Nephron progenitor cell (in vitro differentiated cells): ENCODE results near the gene BCKDK.
"Not testable (repeated sequence)": the region's sequence is repeated elsewhere in the genome, so short reads cannot be mapped to it uniquely, and the experiment has no call there.

ENCODE experiments used
- DNase-seq: peaks from one replicate; pipeline ENCODE4 v3.0.0; 2021
- H3K27ac Mint-ChIP-seq: 2 replicates; pipeline ENCODE4 v1.8.0; 2021; ENCODE audit warnings: mild to moderate bottlenecking, moderate library complexity, mixed read lengths
- H3K27me3 Mint-ChIP-seq: 2 replicates; pipeline ENCODE4 v1.8.0; 2021; ENCODE audit warnings: mild to moderate bottlenecking, low read depth, mixed read lengths; ENCODE audit not compliant: poor library complexity
- H3K36me3 Mint-ChIP-seq: 2 replicates; pipeline ENCODE4 v1.8.0; 2021; ENCODE audit warnings: low read depth, mixed read lengths
- H3K4me1 Mint-ChIP-seq: 2 replicates; pipeline ENCODE4 v1.8.0; 2021; ENCODE audit warnings: mixed read lengths
- H3K4me3 Mint-ChIP-seq: 2 replicates; pipeline ENCODE4 v1.8.0; 2021; ENCODE audit warnings: mild to moderate bottlenecking, moderate library complexity, mixed read lengths
- H3K9me3 Mint-ChIP-seq: 2 replicates; pipeline ENCODE4 v1.8.0; 2021; ENCODE audit warnings: mild to moderate bottlenecking, moderate library complexity, mixed read lengths
- CTCF ChIP-seq: fragments of 200-600 bp; sonication (generic); IDR thresholded peaks from 2 replicates; pipeline ENCODE4 v1.5.0; 2021; ENCODE audit warnings: antibody characterized with exemption

BCKDK gene

GRCh38 chr16:31143011-31143693 lies 35.0 kb downstream of the BCKDK start:
- DNase-seq: no peak
- Mint-ChIP-seq H3K4me1 (peaks cover 34% of the 10 kb centered on the region), H3K36me3 (no peaks in the 10 kb centered on the region), H3K27me3 (peaks cover 44% of the 10 kb centered on the region), H3K27ac (no peak overlapping the region), H3K4me3 (peak overlapping the region; percentile 61), H3K9me3 (no peaks in the 10 kb centered on the region)
- TF ChIP-seq CTCF: no peak

GRCh38 chr16:31143694-31144148 lies 35.5 kb downstream of the BCKDK start:
- Mint-ChIP-seq H3K9me3 (no peaks in the 10 kb centered on the region), H3K27ac (no peak overlapping the region), H3K36me3 (no peaks in the 10 kb centered on the region), H3K27me3 (peaks cover 50% of the 10 kb centered on the region), H3K4me3 (peak overlapping the region; percentile 61), H3K4me1 (peaks cover 29% of the 10 kb centered on the region)
- no peak for DNase-seq
- TF ChIP-seq CTCF: no peak

GRCh38 chr16:31144418-31144817 lies 36.2 kb downstream of the BCKDK start:
- not testable (repeated sequence) for H3K36me3 Mint-ChIP-seq, DNase-seq, H3K9me3 Mint-ChIP-seq, H3K4me3 Mint-ChIP-seq, H3K27ac Mint-ChIP-seq
- Mint-ChIP-seq H3K4me1 (peaks cover 29% of the 10 kb centered on the region), H3K27me3 (peaks cover 56% of the 10 kb centered on the region)

- H3K27me3 Mint-ChIP-seq: peaks cover 64% of the 10 kb centered on the region
- H3K36me3 Mint-ChIP-seq: no peaks in the 10 kb centered on the region
- H3K27ac Mint-ChIP-seq: no peak overlapping the region
- TF ChIP-seq CTCF: no peak
- DNase-seq: no peak
- H3K4me3 Mint-ChIP-seq: no peak overlapping the region
- no peaks in the 10 kb centered on the region for H3K9me3 Mint-ChIP-seq
- H3K4me1 Mint-ChIP-seq: peaks cover 22% of the 10 kb centered on the region
Observed at GRCh38 chr16:31145398-31145990, 37.3 kb downstream of the BCKDK start.

GRCh38 chr16:31147574-31147973 lies 39.4 kb downstream of the BCKDK start:
- Mint-ChIP-seq H3K4me3 (peak overlapping the region; percentile 75), H3K36me3 (no peaks in the 10 kb centered on the region), H3K27me3 (peaks cover 67% of the 10 kb centered on the region)

GRCh38 chr16:31148281-31148728 lies 40.1 kb downstream of the BCKDK start:
- DNase-seq: peak; percentile 39
- no peak overlapping the region for H3K27ac Mint-ChIP-seq
- H3K4me3 Mint-ChIP-seq: no peak overlapping the region
- H3K9me3 Mint-ChIP-seq: no peaks in the 10 kb centered on the region
- TF ChIP-seq CTCF: no peak
- H3K36me3 Mint-ChIP-seq: no peaks in the 10 kb centered on the region
- peaks cover 67% of the 10 kb centered on the region for H3K27me3 Mint-ChIP-seq
- peaks cover 6% of the 10 kb centered on the region for H3K4me1 Mint-ChIP-seq

More at GRCh38 chr16:31147574-31147973, 39.4 kb downstream of the BCKDK start:
- no peak for TF ChIP-seq CTCF
- DNase-seq: no peak
- no peaks in the 10 kb centered on the region for H3K9me3 Mint-ChIP-seq
- H3K4me1 Mint-ChIP-seq: peaks cover 6% of the 10 kb centered on the region
- no peak overlapping the region for H3K27ac Mint-ChIP-seq
